Measurements from ENCODE around the gene PANK4.

PANK4 gene

DNA sequence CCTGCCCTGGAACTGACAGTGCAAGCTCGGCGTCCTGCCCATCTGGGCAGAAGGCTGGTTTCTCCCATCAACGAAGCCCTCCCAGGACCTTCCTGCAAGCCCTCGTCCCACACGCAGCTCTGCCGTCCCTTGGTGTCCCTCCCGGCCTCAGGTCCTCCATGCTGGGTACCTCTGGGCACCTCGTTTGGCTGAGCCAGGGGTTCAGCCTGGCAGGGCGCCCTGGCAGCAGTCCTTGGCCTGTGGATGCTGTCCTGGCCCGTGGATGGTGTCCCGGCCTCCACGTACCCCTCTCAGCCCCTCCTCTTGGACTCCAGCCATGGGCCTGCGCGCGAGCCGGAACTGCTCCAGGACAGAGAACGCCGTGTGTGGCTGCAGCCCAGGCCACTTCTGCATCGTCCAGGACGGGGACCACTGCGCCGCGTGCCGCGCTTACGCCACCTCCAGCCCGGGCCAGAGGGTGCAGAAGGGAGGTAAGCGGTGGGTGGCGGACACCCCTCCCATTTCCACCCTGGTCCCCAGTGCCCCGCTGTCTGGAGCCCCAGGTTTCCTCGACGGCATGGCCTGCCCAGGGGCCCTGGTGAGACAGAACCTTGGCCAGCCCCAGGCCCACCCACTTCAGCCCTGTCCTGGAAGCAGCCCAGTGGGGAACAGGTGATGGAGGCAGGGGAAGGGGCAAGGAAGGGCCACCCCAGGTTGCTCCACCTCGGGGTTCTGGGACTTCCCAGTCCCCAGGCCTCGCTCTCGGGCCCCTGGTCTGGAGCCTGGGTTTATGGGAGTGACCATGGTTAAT, 33.3 kb upstream of the PANK4 start:
- TF ChIP-seq, protein P1, sequence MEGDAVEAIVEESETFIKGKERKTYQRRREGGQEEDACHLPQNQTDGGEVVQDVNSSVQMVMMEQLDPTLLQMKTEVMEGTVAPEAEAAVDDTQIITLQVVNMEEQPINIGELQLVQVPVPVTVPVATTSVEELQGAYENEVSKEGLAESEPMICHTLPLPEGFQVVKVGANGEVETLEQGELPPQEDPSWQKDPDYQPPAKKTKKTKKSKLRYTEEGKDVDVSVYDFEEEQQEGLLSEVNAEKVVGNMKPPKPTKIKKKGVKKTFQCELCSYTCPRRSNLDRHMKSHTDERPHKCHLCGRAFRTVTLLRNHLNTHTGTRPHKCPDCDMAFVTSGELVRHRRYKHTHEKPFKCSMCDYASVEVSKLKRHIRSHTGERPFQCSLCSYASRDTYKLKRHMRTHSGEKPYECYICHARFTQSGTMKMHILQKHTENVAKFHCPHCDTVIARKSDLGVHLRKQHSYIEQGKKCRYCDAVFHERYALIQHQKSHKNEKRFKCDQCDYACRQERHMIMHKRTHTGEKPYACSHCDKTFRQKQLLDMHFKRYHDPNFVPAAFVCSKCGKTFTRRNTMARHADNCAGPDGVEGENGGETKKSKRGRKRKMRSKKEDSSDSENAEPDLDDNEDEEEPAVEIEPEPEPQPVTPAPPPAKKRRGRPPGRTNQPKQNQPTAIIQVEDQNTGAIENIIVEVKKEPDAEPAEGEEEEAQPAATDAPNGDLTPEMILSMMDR (IDR thresholded peaks at IDR 0.05; ENCODE audit: unreplicated experiment in 3 of 3): no peak
- Mint-ChIP-seq H3K4me3 (no peak overlapping the region), H3K9me3 (no peaks in the 10 kb centered on the region), H3K36me3 (ENCODE audit: low read depth) (no peaks in the 10 kb centered on the region), H3K27ac (no peak overlapping the region), H3K4me1 (peaks cover 7% of the 10 kb centered on the region), H3K27me3 (ENCODE audit: low read depth) (peaks cover 8% of the 10 kb centered on the region)

DNA sequence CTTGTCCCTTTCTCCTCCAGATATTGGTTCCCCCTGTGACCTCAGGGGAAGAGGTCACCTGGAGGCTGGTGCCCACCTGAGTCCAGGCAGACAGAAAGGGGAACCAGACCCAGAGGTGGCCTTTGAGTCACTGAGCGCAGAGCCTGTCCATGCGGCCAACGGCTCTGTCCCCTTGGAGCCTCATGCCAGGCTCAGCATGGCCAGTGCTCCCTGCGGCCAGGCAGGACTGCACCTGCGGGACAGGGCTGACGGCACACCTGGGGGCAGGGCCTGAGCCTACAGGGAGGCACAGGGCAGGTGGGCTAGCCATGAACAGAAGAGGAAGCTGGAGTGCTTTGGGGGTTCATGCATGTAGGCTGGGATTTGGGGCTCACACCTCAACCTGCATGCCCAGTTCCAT, 32.5 kb upstream of the PANK4 start:
- TF ChIP-seq, protein P1 (IDR thresholded peaks at IDR 0.05; ENCODE audit: unreplicated experiment in 3 of 3): no peak
- no peaks in the 10 kb centered on the region for H3K9me3 Mint-ChIP-seq

DNA sequence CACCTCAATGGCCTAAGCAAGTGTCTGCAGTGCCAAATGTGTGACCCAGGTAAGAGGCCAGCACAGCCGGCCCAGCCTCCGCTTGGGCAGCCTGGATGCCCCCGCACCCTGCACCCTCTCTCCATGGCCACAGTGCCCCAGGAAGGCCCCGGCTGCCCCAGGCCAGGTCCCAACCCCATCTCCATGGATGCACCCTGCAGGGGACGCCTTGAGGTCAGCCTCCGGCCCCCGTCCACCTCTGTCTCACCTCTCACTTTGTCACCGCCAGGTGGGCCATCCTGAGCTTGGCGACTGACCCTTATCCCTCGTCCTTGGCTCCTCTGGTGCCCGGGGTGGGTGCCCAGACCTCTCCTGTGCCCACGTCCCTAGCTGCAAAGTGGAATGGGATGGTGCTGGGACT, 32.0 kb upstream of the PANK4 start:
- no peaks in the 10 kb centered on the region for H3K9me3 Mint-ChIP-seq
- no peaks in the 10 kb centered on the region for H3K36me3 Mint-ChIP-seq (ENCODE audit: low read depth)
- H3K4me1 Mint-ChIP-seq: peaks cover 7% of the 10 kb centered on the region
- no peak overlapping the region for H3K27ac Mint-ChIP-seq
- H3K27me3 Mint-ChIP-seq (ENCODE audit: low read depth): peaks cover 11% of the 10 kb centered on the region
- no peak overlapping the region for H3K4me3 Mint-ChIP-seq
- TF ChIP-seq, protein P1 (IDR thresholded peaks at IDR 0.05; ENCODE audit: unreplicated experiment in 3 of 3): no peak

More for the DNA sequence above, 32.5 kb upstream of the PANK4 start:
- H3K36me3 Mint-ChIP-seq (ENCODE audit: low read depth): no peaks in the 10 kb centered on the region
- peaks cover 11% of the 10 kb centered on the region for H3K27me3 Mint-ChIP-seq (ENCODE audit: low read depth)
- no peak overlapping the region for H3K4me3 Mint-ChIP-seq
- peaks cover 7% of the 10 kb centered on the region for H3K4me1 Mint-ChIP-seq
- H3K27ac Mint-ChIP-seq: no peak overlapping the region

DNA sequence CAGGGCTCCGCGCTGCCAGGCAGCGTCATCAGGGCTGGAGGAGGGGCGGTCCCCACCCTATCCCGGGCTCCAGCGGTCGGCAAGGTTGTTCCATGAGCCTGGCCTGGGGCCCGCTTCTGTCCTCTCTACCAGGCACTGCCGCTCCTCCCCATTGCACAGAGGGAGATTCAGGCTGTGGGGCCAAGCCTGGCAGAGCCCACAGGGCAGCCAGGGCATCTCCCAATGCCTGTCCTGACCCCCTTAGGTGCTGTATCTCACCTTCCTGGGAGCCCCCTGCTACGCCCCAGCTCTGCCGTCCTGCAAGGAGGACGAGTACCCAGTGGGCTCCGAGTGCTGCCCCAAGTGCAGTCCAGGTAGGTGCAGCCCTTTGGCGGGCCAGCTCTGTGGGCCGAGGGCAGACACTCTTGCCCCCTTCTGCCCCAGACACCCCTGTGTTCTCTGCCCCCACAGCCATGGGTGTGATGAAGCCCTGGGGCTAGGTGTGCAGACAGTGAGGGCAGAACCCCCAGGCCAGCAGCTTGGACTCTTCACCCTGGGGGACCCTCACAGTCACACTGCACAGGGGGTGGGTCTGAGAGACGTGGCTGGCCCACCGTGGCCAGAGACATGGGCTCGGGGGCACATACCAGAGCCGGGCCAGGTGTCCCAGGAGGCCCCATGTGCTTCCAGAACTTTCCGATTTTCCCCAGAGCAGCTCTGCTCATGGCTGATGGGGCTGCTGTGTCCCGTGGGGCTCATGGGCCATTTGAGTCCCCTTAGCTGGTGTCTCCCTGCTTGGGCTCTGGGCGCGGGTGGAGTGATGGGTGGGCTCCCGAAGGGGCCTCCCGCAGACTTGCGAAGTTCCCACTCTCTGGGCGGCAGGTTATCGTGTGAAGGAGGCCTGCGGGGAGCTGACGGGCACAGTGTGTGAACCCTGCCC, 31.3 kb upstream of the PANK4 start:
- Mint-ChIP-seq H3K36me3 (ENCODE audit: low read depth) (no peaks in the 10 kb centered on the region), H3K4me3 (no peak overlapping the region), H3K9me3 (no peaks in the 10 kb centered on the region), H3K4me1 (peaks cover 7% of the 10 kb centered on the region), H3K27ac (no peak overlapping the region), H3K27me3 (ENCODE audit: low read depth) (peaks cover 11% of the 10 kb centered on the region)
- TF ChIP-seq, protein P1 (IDR thresholded peaks at IDR 0.05; ENCODE audit: unreplicated experiment in 3 of 3): no peak

DNA sequence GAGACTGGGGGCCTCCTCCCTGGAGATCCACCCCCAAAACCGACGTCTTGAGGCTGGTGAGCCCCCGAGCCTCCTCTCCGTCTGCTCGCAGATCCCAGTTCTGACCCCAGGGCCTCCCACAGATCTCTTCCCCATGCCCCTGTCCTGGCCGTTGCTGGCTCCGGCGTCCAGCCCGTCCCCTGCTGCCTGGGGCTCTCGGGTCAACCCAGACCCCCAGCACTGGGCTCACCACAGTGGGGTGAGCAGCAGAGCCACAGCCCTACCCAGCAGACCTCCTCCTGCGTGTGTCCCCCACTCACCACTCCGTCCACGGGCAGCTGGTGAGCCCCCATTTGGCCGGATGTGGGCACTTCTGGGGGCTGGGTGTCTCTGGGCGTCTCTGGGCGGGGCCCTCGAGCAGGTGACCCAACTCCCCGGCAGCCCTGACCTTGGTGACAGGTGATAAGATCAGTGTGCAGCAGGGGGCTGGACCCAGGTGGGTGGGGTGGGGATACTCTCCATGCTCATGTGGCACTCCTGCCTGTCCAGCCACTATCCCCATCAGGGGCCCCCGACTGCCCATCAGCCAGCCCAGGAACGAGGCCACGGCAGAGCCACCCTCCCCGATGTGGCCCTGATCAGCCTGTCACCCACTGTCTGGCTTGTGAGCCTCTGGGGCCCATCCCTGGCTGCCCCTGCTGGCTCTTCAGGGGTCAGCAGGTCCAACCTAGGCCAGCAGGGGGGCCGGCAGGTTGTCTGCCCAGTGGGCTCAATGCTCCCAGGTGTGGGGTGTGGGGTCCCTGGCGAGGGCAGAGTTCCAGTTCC, 30.5 kb upstream of the PANK4 start:
- H3K27ac Mint-ChIP-seq: peak overlapping the region; percentile 79 to 93 (median 88)
- H3K27me3 Mint-ChIP-seq (ENCODE audit: low read depth): peaks cover 11% of the 10 kb centered on the region
- H3K36me3 Mint-ChIP-seq (ENCODE audit: low read depth): no peaks in the 10 kb centered on the region
- TF ChIP-seq, protein P1 (IDR thresholded peaks at IDR 0.05; ENCODE audit: unreplicated experiment in 3 of 3): no peak
- no peaks in the 10 kb centered on the region for H3K9me3 Mint-ChIP-seq
- peak overlapping the region; percentile 46 to 80 (median 75) for H3K4me3 Mint-ChIP-seq
- peaks cover 7% of the 10 kb centered on the region for H3K4me1 Mint-ChIP-seq
